Activated CD8-positive, alpha-beta memory T cell treated with anti-CD3 and anti-CD28 coated beads, Interleukin-2, amount 50 U/mL, for 48 hours (primary cell): Measurements from ENCODE around the gene SEMA3A.
"Not testable (repeated sequence)": the region's sequence is repeated elsewhere in the genome, so short reads cannot be mapped to it uniquely, and the experiment has no call there.

Source experiments
- DNase-seq: peaks from one replicate; pipeline ENCODE4 v3.0.0-alpha.2; 2020

Gene SEMA3A

DNA sequence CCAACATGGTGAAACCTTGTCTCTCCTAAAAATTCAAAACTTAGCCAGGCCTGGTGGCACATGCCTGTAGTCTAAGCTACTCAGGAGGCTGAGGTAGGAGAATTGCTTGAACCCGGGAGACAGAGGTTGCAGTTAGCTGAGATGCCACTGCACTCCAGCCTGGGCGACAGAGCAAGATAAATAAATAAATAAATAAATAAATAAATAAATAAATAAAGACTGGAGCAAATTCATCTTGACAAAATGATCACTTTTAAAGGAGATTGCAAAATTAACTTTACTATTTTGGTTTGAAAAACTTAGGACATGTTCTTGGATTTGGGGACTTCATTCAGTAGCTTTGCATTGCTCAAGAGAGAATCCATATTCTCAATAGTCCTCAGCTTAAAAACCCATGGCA lies 137.0 kb downstream of the SEMA3A start:
- no peak for DNase-seq

- no peak for DNase-seq
Measured at GRCh38 chr7:84055904-84056605, 138.5 kb downstream of the SEMA3A start.

- DNase-seq, result not testable (repeated sequence)
Measured at GRCh38 chr7:84055199-84055598, 139.4 kb downstream of the SEMA3A start.

DNA sequence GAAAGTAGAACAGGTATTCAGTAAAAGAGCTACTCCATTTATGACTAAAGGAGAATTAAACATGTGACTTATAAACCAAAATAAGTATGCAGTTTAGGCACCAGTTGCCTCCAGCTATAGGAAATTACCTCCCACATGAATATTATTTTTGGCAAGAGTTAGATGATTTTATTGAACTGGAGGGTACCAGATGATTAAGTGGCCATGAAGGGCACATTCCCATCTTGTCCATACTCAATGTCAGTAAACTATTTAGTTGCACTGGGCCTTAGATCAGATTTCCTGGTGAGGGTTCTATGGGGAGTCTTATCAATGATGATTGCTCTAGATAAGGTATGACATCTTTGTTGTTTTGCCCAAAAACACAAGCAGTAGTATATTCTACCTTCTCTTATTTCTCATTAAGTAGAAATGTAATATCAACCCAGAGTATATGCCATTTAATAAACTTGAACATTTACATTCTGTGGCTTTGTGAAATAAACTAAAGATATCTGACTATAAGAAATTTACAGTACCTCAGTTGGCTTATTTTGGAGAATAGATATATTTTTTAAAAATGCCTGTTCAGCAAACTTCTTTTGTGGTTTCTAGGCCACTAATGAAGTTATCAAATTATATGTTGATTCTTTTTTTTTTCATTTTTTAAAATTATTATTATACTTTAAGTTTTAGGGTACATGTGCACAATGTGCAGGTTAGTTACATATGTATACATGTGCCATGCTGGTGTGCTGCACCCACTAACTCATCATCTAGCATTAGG lies 145.3 kb downstream of the SEMA3A start:
- no peak for DNase-seq

GRCh38 chr7:84047085-84047484 lies 147.5 kb downstream of the SEMA3A start:
- no peak for DNase-seq

DNA sequence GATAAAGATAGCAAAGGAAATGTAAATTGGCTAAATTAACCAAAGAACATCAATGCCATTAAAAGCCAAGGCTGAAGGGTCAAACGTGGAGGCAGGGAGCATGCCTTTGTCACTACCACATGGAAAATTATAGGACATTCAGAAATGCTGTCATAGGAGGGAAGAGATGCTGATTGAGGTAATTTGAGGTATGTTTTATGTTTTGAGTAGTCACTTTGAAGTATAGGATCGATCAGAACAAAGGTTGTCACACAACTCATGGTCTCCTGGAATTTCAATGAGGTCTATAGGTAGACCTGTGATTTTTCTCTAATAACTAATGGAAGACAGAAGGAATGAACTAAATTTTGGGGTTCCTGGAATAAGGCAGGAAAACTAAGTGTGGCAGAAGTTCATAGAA lies 149.8 kb downstream of the SEMA3A start:
- DNase-seq, result no peak

GRCh38 chr7:84043661-84044191 lies 150.9 kb downstream of the SEMA3A start:
- no peak for DNase-seq

- no peak for DNase-seq
Measured at GRCh38 chr7:84042110-84042539, 152.5 kb downstream of the SEMA3A start.

DNA sequence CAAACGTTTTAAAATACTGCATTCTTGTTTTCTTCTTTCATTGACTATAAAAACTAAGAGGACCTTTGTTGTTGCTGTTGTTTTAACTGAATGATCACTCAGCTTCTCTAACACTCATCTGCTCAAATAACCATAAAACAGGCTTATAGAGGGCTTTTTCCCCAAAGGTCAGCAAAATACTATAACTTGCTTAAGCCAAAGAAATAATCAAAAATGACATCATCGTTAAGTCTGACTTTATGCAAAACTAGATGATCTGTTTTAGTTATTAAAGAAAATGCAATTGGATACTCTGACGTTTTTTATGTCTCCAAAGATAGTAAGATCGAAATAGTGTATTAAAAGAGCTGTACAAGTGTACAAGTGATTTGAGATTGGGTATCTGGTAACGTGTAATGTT lies 152.9 kb downstream of the SEMA3A start:
- DNase-seq, result no peak

DNA sequence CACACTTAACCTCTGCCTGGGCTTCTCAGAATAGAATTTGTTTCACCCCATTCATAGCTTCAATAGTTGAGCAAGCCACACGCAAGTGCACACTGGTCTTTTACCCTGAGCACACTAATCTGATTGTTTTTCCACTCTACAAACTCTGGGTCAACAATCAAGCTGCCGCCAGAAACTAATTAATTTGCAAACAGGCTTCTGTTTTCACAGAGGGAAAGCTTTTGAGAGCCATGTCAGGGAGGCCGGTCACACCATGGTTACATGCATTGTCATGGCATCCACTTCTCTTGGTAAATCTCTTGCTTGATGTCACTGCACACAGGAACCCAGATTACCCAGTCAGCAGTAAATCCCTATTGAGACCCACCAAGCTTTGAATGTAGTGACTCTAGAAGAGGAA lies 154.2 kb downstream of the SEMA3A start:
- no peak for DNase-seq

- DNase-seq, result no peak
Measured at GRCh38 chr7:84039432-84039831, 155.2 kb downstream of the SEMA3A start.

DNA sequence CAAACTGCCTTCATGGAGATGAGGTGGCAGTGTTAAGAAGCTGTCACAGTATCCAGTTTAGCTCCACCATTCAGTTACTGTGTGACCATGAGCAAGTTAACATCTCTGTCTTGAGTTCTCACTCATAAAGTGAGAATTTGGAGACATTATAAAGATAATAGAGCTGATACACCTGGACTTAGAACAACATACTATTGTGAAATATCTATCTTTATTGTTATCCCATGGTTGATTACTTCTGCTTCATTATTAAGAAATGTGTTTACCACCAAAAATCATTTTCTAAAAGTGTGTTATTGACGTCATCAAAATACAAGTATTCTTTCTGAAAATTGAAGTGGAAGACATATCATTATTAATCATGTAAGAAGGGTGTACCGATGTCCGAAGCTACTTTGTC lies 166.9 kb downstream of the SEMA3A start:
- DNase-seq, result no peak

DNA sequence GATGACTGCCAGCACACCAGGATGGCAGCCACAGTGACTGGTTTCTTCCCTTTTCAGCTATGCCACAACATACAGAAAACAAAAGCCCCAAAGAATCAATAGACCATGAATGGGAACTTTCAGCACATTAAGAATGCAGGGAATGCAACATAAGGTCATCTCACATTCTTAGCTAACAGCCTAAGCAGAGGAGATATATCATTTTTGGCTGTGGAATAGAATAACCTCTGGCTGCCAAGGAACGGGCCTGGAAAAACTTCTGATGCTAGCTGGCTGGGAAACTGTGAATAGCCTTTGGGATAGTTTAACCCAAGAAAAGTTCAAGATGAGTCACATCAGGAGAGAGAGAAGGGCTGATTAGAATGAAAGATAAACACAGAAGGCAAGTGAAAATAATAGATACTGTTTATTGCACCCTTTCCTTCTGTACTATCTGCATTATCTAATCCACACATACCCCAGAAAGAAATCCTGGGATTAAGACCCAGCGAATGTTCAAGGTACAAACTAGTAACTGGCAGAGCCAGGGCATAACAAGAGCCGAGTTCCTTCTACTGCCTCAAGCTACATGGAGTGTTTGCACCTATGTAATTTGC lies 169.2 kb downstream of the SEMA3A start:
- DNase-seq, result no peak

GRCh38 chr7:84022684-84023308 lies 171.8 kb downstream of the SEMA3A start:
- DNase-seq, result no peak

- no peak for DNase-seq
Measured at GRCh38 chr7:84022009-84022408, 172.6 kb downstream of the SEMA3A start.

DNA sequence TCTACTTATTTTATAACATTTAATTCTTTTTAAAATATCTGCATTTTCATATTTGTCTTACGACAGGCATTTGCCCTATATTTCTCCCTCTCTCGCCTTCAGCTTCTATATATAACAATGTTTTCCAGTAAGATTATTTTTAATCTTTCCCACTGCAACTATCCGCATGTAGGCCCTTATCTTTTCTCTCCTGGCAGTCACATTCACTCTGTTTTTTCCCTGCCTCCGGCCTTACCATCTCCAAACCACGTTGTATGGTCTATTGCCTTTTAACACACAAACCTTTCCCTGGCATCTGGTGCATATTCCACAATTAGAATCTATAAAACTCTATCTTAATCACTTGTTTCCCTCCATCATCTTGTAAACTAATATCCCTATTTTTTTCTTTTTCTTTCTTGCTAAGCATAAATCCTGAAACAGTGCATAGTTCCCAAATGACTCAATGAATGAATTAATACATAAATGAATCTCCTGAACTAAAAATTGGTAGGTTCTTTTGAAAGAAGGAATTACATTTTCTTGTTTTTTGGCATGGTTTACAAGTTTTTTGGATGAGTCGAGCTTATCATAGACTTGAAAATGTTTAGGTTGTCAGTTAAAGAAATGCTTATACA lies 173.2 kb downstream of the SEMA3A start:
- no peak for DNase-seq

GRCh38 chr7:84017651-84018050 lies 176.9 kb downstream of the SEMA3A start:
- DNase-seq, result no peak

DNA sequence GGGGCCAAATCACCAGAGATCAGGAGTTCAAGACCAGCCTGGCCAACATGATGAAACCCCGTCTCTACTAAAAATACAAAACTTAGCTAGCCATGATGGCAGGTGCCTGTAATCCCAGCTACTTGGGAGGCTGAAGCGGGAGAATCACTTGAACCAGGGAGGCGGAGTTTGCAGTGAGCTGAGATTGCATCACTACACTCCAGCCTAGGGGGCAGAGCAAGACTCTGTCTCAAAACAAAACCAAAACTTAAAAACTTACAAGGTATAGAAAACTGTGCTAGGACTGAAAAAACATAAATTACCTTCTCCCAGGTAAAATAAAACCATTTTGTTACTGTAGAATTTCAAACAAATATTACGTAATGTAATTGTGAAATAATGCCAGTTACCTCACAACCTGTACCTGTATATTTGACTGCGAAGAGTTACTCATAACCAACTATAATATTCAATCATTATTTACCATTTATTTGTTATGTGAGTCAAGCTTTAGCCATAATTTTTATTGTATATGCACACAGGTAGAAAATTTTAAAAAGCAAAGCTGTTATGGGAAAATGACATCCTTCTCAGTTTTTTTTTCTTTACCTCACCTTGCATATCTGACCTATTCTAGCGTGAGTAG lies 180.9 kb downstream of the SEMA3A start:
- DNase-seq, result no peak

GRCh38 chr7:84009782-84010181 lies 184.8 kb downstream of the SEMA3A start:
- no peak for DNase-seq

- DNase-seq, result no peak
Measured at GRCh38 chr7:84009051-84009450, 185.5 kb downstream of the SEMA3A start.

DNA sequence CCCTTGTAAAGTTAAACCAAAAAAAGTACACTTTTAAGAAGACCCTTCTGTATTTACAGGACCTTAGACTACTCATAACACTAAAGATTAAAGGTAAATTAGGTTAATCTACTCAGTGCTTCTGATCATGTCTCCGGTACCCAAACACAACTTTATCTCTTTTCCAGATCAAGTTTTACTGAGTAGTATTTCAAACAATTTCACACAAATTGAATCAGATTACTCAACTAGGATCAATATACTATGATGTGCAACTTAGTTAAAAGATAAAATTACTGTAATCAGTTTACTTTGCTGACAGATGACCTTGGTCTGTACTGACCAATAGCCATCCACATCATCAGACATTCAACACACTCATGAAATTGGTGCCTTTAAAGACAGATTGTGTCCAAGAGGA lies 191.4 kb downstream of the SEMA3A start:
- no peak for DNase-seq

DNA sequence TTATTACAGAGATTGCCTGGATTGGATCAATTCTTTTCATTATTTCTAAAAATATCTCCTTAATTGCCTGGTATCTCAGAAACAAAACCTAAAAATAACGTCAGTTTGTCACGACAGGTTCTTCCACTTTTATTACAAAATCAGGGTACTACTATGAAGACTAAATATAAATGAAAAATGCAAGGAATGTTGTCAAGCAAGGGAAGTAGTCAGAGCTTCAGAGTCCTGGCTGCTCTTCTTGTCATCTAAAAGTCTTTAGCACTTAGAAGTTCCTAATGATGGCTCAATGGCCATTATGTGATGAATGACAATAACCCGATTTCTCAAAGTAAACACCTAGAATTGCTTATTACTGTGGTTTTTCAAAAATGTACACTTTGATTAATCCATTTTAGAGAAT lies 192.2 kb downstream of the SEMA3A start:
- no peak for DNase-seq
